Measurements from ENCODE around the gene C3. TPM values are rescaled to one million over a fixed set of nuclear protein-coding genes. Genes with fewer than 3 reads are reported as not detected.

C3 gene
- polyA plus RNA-seq, 2 donors: 25.6 to 137 TPM

DNA sequence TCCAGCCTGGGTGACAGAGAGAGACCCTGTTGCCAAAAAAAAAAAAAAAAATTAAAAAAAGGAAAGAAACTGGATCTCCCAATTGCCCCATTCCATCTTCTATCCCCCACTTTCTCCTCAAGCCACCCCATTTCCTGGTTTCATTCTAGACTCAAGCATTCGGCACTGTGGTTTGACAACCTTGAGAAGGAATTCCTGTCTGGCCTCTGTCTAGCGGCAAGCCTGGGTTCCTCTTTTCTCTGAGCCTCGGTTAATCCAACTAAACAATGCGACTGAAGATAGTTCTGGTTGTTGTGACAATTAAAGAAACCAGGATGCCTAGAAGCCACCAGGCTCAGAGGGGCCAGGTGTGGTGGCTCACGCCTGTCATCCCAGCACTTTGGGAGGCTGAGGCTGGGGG, 3.3 kb upstream of the C3 start:
- 57 to 61% methylated on average over 5 of the region's 5 CpGs for WGBS, 2 donors
- Histone ChIP-seq H3K4me1 (ENCODE audit: control insufficient read depth in 2 of 2, insufficient read depth in 2 of 2, low read length in 1 of 2) (peaks cover 0 to 4% of the 10 kb centered on the region in 2 donors), H3K9me3 (ENCODE audit: control insufficient read depth in 2 of 2, insufficient read depth in 1 of 2, low read depth in 1 of 2, low read length in 1 of 2) (no peaks in the 10 kb centered on the region), H3K36me3 (ENCODE audit: control insufficient read depth in 2 of 2, insufficient read depth in 2 of 2, low read length in 1 of 2) (no peaks in the 10 kb centered on the region), H3K27ac (ENCODE audit: low read depth in 2 of 2, low read length in 1 of 2) (no peak overlapping the region), H3K4me3 (ENCODE audit: low read depth in 1 of 2, low read length in 2 of 2) (no peak overlapping the region), H3K27me3 (ENCODE audit: control insufficient read depth in 1 of 2, insufficient read depth in 2 of 2, low read length in 2 of 2) (no peaks in the 10 kb centered on the region)

DNA sequence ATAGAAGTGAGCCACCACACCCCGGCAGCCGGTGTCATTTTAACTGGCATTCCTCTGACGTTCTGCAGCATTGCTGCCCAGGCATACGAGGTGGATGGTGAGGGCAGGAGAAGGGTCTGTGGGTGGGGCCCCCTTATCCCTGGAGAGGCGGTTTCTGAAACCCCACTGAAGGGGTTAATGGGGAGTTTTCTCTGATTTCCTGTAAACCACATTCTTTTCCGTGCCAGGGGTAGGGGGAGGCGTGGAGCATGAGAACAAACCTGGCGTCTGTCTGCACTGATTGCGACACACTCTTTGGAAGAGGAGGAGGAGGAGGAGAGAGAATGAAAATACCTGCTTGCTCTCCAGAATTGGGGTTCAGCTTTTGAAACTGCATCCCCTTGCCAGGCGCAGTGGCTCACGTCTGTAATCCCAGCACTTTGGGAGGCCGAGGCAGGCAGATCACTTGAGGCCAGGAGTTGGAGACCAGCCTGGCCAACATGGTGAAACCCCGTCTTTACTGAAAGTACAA, 2.7 kb upstream of the C3 start:
- Histone ChIP-seq H3K27me3 (ENCODE audit: control insufficient read depth in 1 of 2, insufficient read depth in 2 of 2, low read length in 2 of 2) (no peaks in the 10 kb centered on the region), H3K36me3 (ENCODE audit: control insufficient read depth in 2 of 2, insufficient read depth in 2 of 2, low read length in 1 of 2) (no peaks in the 10 kb centered on the region), H3K4me3 (ENCODE audit: low read depth in 1 of 2, low read length in 2 of 2) (no peak overlapping the region), H3K4me1 (ENCODE audit: control insufficient read depth in 2 of 2, insufficient read depth in 2 of 2, low read length in 1 of 2) (peaks cover 0 to 6% of the 10 kb centered on the region in 2 donors), H3K27ac (ENCODE audit: low read depth in 2 of 2, low read length in 1 of 2) (peak overlapping the region; percentile 20 to 37), H3K9me3 (ENCODE audit: control insufficient read depth in 2 of 2, insufficient read depth in 1 of 2, low read depth in 1 of 2, low read length in 1 of 2) (no peaks in the 10 kb centered on the region)
- 16 to 21% methylated on average over 13 of the region's 13 CpGs for WGBS, 2 donors

DNA sequence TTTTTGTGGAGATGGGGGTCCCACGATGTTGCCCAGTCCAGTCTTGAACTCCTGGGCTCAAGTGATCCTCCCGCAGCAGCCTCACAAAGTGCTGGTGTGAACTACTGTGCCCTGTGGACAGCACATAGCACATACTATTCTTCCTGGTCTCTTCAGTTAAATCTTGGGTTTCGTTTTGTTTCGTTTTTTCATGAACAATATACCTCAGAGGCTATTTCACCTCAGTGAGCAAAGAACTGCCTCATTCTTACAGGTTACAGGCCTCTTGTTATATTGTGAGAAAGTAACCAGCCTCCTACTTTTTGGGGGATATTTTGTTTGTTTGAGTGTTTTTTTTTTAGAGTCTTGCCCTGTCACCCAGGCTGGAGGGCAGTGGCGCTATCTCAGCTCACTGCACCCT, 1.3 kb upstream of the C3 start:
- Histone ChIP-seq H3K27ac (ENCODE audit: low read depth in 2 of 2, low read length in 1 of 2) (no peak overlapping the region), H3K9me3 (ENCODE audit: control insufficient read depth in 2 of 2, insufficient read depth in 1 of 2, low read depth in 1 of 2, low read length in 1 of 2) (peaks cover 0 to 6% of the 10 kb centered on the region in 2 donors), H3K4me1 (ENCODE audit: control insufficient read depth in 2 of 2, insufficient read depth in 2 of 2, low read length in 1 of 2) (peaks cover 0 to 8% of the 10 kb centered on the region in 2 donors), H3K36me3 (ENCODE audit: control insufficient read depth in 2 of 2, insufficient read depth in 2 of 2, low read length in 1 of 2) (no peaks in the 10 kb centered on the region), H3K4me3 (ENCODE audit: low read depth in 1 of 2, low read length in 2 of 2) (no peak overlapping the region), H3K27me3 (ENCODE audit: control insufficient read depth in 1 of 2, insufficient read depth in 2 of 2, low read length in 2 of 2) (no peaks in the 10 kb centered on the region)
- 55 to 71% methylated on average over 5 of the region's 5 CpGs for WGBS, 2 donors

DNA sequence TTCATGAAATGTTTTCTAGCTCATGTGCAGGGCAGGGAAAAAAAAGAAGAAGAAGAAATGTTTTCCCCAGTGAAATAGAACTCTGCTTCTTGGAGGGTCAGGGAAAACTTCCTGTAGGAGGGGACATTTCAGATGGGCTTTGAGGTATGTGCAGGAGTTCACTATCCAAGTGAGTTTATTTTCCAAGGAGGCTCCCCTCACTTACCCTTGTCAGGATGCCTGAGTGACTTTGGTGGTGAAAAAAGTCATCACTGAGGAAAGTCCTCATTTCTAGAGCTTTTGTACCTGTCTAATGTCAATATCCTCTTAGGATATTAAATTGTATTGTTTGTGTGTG, 656 bp upstream of the C3 start:
- peak overlapping the region in 1 of 2 donors; percentile 14 for H3K27ac ChIP-seq (ENCODE audit: low read depth in 2 of 2, low read length in 1 of 2)
- H3K4me3 ChIP-seq (ENCODE audit: low read depth in 1 of 2, low read length in 2 of 2): no peak overlapping the region
- H3K36me3 ChIP-seq (ENCODE audit: control insufficient read depth in 2 of 2, insufficient read depth in 2 of 2, low read length in 1 of 2): no peaks in the 10 kb centered on the region
- peaks cover 0 to 6% of the 10 kb centered on the region in 2 donors for H3K9me3 ChIP-seq (ENCODE audit: control insufficient read depth in 2 of 2, insufficient read depth in 1 of 2, low read depth in 1 of 2, low read length in 1 of 2)
- no peaks in the 10 kb centered on the region for H3K27me3 ChIP-seq (ENCODE audit: control insufficient read depth in 1 of 2, insufficient read depth in 2 of 2, low read length in 2 of 2)
- peaks cover 0 to 8% of the 10 kb centered on the region in 2 donors for H3K4me1 ChIP-seq (ENCODE audit: control insufficient read depth in 2 of 2, insufficient read depth in 2 of 2, low read length in 1 of 2)

DNA sequence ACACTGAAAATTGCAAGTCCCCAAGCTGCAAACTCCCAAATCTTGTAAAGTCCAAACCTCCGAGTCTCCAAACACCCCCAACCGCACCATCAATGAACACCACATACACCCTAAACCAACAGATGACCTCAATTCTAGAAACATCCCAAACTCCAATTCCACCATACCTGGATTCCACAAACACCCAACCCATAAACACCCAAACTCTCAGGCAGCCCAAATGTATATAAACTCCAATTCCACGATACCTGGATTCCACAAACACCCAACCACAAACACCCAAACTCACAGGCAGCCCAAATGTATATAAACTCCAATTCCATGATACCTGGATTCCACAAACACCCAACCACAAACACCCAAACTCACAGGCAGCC, 470 bp downstream of the C3 start:
- Histone ChIP-seq H3K27me3 (ENCODE audit: control insufficient read depth in 1 of 2, insufficient read depth in 2 of 2, low read length in 2 of 2) (no peaks in the 10 kb centered on the region), H3K4me1 (ENCODE audit: control insufficient read depth in 2 of 2, insufficient read depth in 2 of 2, low read length in 1 of 2) (peaks cover 0 to 8% of the 10 kb centered on the region in 2 donors), H3K27ac (ENCODE audit: low read depth in 2 of 2, low read length in 1 of 2) (no peak overlapping the region), H3K9me3 (ENCODE audit: control insufficient read depth in 2 of 2, insufficient read depth in 1 of 2, low read depth in 1 of 2, low read length in 1 of 2) (peaks cover 0 to 6% of the 10 kb centered on the region in 2 donors), H3K36me3 (ENCODE audit: control insufficient read depth in 2 of 2, insufficient read depth in 2 of 2, low read length in 1 of 2) (no peaks in the 10 kb centered on the region), H3K4me3 (ENCODE audit: low read depth in 1 of 2, low read length in 2 of 2) (no peak overlapping the region)
- WGBS, 2 donors: 88 to 93% methylated on average over 3 of the region's 3 CpGs

DNA sequence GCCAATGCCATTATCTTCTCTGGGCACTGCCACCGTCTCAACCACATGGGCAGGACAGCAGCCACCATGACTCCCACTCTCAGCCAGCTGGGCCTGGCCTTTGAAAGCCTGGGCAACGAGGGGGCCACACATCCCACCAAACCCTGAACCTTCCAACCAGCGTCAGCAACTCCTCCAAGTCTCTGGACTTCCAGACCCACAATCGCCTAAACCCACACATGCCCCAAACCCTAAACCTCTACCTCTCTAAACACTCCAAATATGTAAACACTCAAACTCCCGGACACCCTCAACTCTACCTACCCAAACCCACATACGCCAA, 949 bp downstream of the C3 start:
- H3K4me3 ChIP-seq (ENCODE audit: low read depth in 1 of 2, low read length in 2 of 2): peak overlapping the region in 1 of 2 donors; percentile 9
- H3K9me3 ChIP-seq (ENCODE audit: control insufficient read depth in 2 of 2, insufficient read depth in 1 of 2, low read depth in 1 of 2, low read length in 1 of 2): peaks cover 0 to 6% of the 10 kb centered on the region in 2 donors
- H3K27ac ChIP-seq (ENCODE audit: low read depth in 2 of 2, low read length in 1 of 2): no peak overlapping the region
- H3K4me1 ChIP-seq (ENCODE audit: control insufficient read depth in 2 of 2, insufficient read depth in 2 of 2, low read length in 1 of 2): peaks cover 0 to 8% of the 10 kb centered on the region in 2 donors
- H3K27me3 ChIP-seq (ENCODE audit: control insufficient read depth in 1 of 2, insufficient read depth in 2 of 2, low read length in 2 of 2): no peaks in the 10 kb centered on the region
- WGBS, 2 donors: 68 to 80% methylated on average over 6 of the region's 6 CpGs
- no peaks in the 10 kb centered on the region for H3K36me3 ChIP-seq (ENCODE audit: control insufficient read depth in 2 of 2, insufficient read depth in 2 of 2, low read length in 1 of 2)

DNA sequence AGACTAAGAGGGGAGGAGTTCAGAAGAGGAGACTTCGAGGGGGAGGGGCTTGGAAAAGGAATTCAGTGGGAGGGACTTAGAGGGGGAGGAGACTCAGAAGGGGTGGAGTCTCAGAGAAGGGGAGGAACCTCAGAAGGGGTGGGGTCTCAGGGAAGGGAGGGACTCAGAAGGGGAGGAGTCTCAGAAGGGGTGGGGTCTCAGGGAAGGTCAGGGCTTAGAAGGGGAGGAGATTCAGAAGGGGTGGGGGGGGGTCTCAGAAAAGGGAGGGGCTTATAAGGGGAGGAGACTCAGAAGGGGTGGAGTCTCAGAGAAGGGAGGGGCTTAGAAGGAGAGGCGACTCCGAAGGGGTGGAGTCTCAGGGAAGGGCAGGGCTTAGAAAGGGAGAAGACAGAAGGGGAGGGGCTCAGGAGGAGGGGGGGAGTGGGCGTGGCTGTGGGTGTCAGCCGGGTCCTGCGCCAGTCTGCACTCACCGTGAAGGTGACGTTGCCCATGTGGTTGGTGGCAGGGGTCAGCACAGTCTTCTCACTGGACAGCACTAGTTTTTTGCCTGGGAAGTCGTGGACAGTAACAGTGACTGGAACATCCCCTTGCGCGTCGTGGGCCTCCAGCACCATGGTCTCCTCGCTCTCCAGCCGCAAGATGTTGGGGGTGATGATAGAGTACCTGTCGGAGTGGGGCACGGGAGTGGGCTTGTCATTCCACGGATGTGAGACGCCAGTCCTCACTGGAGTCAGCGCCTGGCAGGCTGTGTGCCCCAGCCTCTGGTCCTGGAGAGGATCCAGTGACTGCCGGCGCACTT, 1.5 kb downstream of the C3 start:
- Histone ChIP-seq H3K9me3 (ENCODE audit: control insufficient read depth in 2 of 2, insufficient read depth in 1 of 2, low read depth in 1 of 2, low read length in 1 of 2) (peaks cover 0 to 6% of the 10 kb centered on the region in 2 donors), H3K36me3 (ENCODE audit: control insufficient read depth in 2 of 2, insufficient read depth in 2 of 2, low read length in 1 of 2) (no peaks in the 10 kb centered on the region), H3K4me1 (ENCODE audit: control insufficient read depth in 2 of 2, insufficient read depth in 2 of 2, low read length in 1 of 2) (peaks cover 0 to 8% of the 10 kb centered on the region in 2 donors), H3K4me3 (ENCODE audit: low read depth in 1 of 2, low read length in 2 of 2) (peak overlapping the region in 1 of 2 donors; percentile 9), H3K27me3 (ENCODE audit: control insufficient read depth in 1 of 2, insufficient read depth in 2 of 2, low read length in 2 of 2) (no peaks in the 10 kb centered on the region), H3K27ac (ENCODE audit: low read depth in 2 of 2, low read length in 1 of 2) (no peak overlapping the region)
- 75% methylated on average over 21 of the region's 21 CpGs for WGBS, 2 donors

DNA sequence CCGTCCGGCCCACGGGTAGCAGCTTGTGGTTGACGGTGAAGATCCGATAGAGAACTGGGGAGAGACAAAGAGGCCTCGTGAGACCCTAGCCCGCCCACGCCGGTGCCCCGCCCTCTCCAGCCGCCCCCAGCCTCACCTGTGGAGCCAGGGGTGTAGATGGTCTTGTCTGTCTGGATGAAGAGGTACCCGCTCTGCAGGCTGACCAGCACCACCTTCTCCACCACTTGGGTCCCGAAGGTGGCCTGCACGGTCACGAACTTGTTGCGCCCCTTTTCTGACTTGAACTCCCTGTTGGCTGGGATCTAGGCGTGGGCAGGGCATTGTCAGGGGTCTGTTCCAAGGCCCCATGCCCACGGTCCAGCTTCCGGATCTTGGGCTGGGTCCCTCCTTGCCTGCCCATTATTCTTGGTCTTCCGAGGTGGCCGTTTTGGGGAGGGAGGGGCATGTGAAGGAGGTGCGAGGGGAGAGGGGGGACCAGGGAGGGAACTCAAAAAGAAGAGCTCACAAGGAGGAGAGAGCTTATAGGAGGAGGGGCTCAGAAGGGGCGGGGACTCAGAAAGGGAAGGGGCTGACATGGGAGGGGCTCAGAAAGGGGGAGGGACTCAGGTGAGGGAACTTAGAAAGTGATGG, 2.2 kb downstream of the C3 start:
- Histone ChIP-seq H3K36me3 (ENCODE audit: control insufficient read depth in 2 of 2, insufficient read depth in 2 of 2, low read length in 1 of 2) (no peaks in the 10 kb centered on the region), H3K4me3 (ENCODE audit: low read depth in 1 of 2, low read length in 2 of 2) (no peak overlapping the region), H3K27me3 (ENCODE audit: control insufficient read depth in 1 of 2, insufficient read depth in 2 of 2, low read length in 2 of 2) (no peaks in the 10 kb centered on the region), H3K4me1 (ENCODE audit: control insufficient read depth in 2 of 2, insufficient read depth in 2 of 2, low read length in 1 of 2) (peaks cover 0 to 8% of the 10 kb centered on the region in 2 donors), H3K27ac (ENCODE audit: low read depth in 2 of 2, low read length in 1 of 2) (no peak overlapping the region), H3K9me3 (ENCODE audit: control insufficient read depth in 2 of 2, insufficient read depth in 1 of 2, low read depth in 1 of 2, low read length in 1 of 2) (peaks cover 0 to 6% of the 10 kb centered on the region in 2 donors)
- WGBS, 2 donors: 70 to 74% methylated on average over 22 to 23 of the region's 23 CpGs

DNA sequence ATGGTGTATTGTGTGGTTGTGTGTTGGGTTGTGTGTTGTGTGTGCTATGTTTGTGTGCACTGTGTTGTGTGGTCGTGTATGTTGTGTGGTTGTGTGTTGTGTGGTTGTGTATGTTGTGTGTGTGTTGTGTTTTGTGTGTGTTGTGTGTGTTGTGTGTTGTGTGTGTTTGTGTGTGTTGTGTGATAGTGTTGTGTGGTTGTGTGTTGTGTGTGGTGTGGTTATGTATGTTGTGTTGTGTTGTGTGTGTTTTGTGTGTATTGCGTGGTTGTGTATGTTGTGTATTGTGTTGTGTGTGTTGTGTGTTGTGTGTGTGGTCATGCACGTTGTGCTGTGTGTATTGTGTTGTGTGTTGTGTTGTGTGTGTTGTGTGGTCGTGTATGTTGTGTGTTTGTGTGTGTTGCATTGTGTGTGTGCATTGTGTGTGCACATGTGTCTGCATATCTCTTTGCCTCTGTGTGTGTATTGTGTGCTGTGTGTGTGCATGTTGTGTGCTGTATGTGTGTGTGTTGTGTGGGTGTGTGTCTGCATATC, 2.9 kb downstream of the C3 start:
- H3K36me3 ChIP-seq (ENCODE audit: control insufficient read depth in 2 of 2, insufficient read depth in 2 of 2, low read length in 1 of 2): no peaks in the 10 kb centered on the region
- peaks cover 0 to 6% of the 10 kb centered on the region in 2 donors for H3K9me3 ChIP-seq (ENCODE audit: control insufficient read depth in 2 of 2, insufficient read depth in 1 of 2, low read depth in 1 of 2, low read length in 1 of 2)
- peaks cover 0 to 8% of the 10 kb centered on the region in 2 donors for H3K4me1 ChIP-seq (ENCODE audit: control insufficient read depth in 2 of 2, insufficient read depth in 2 of 2, low read length in 1 of 2)
- H3K27ac ChIP-seq (ENCODE audit: low read depth in 2 of 2, low read length in 1 of 2): no peak overlapping the region
- H3K27me3 ChIP-seq (ENCODE audit: control insufficient read depth in 1 of 2, insufficient read depth in 2 of 2, low read length in 2 of 2): no peaks in the 10 kb centered on the region
- WGBS, 2 donors: 83% methylated on average over 4 of the region's 4 CpGs
- no peak overlapping the region for H3K4me3 ChIP-seq (ENCODE audit: low read depth in 1 of 2, low read length in 2 of 2)
